Measurements from ENCODE around the gene ZNF581. TPM values are rescaled to one million over a fixed set of nuclear protein-coding genes. Genes with fewer than 3 reads are reported as not detected.
A peak's percentile ranks its signal among the peaks of the same experiment; 100 is the strongest.

Gene ZNF581
- total RNA-seq, 2 donors from 2014 or later: 6.7 to 23.8 TPM

GRCh38 chr19:55633861-55634260 lies 9.6 kb upstream of the ZNF581 start:
- Histone ChIP-seq H3K9me3 (no peaks in the 10 kb centered on the region), H3K36me3 (peaks cover 4% of the 10 kb centered on the region), H3K4me1 (ENCODE audit: control insufficient read depth in 1 of 2, low read depth in 2 of 2) (peaks cover 32 to 40% of the 10 kb centered on the region in 2 donors), H3K27ac (no peak overlapping the region), H3K27me3 (replicated peaks; ENCODE audit: insufficient read depth) (no peaks in the 10 kb centered on the region), H3K4me3 (no peak overlapping the region)
- no peak for ATAC-seq (ENCODE audit: insufficient number of reproducible peaks, low FRiP score, low read depth)
- DNase-seq (ENCODE audit: low spot score): no peak
- TF ChIP-seq, protein P1, sequence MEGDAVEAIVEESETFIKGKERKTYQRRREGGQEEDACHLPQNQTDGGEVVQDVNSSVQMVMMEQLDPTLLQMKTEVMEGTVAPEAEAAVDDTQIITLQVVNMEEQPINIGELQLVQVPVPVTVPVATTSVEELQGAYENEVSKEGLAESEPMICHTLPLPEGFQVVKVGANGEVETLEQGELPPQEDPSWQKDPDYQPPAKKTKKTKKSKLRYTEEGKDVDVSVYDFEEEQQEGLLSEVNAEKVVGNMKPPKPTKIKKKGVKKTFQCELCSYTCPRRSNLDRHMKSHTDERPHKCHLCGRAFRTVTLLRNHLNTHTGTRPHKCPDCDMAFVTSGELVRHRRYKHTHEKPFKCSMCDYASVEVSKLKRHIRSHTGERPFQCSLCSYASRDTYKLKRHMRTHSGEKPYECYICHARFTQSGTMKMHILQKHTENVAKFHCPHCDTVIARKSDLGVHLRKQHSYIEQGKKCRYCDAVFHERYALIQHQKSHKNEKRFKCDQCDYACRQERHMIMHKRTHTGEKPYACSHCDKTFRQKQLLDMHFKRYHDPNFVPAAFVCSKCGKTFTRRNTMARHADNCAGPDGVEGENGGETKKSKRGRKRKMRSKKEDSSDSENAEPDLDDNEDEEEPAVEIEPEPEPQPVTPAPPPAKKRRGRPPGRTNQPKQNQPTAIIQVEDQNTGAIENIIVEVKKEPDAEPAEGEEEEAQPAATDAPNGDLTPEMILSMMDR (IDR thresholded peaks at IDR 0.05): no peak

GRCh38 chr19:55635334-55635717 lies 8.1 kb upstream of the ZNF581 start:
- peaks cover 43 to 54% of the 10 kb centered on the region in 2 donors for H3K4me1 ChIP-seq (ENCODE audit: control insufficient read depth in 1 of 2, low read depth in 2 of 2)
- H3K36me3 ChIP-seq: peaks cover 4% of the 10 kb centered on the region
- H3K9me3 ChIP-seq: no peaks in the 10 kb centered on the region
- H3K27ac ChIP-seq: peak overlapping the region; percentile 100
- no peaks in the 10 kb centered on the region for H3K27me3 ChIP-seq (replicated peaks; ENCODE audit: insufficient read depth)
- TF ChIP-seq, protein P1 (IDR thresholded peaks at IDR 0.05): no peak
- H3K4me3 ChIP-seq: peak overlapping the region; percentile 100
- DNase-seq (ENCODE audit: low spot score) (no peak), ATAC-seq (ENCODE audit: insufficient number of reproducible peaks, low FRiP score, low read depth) (no peak)

DNA sequence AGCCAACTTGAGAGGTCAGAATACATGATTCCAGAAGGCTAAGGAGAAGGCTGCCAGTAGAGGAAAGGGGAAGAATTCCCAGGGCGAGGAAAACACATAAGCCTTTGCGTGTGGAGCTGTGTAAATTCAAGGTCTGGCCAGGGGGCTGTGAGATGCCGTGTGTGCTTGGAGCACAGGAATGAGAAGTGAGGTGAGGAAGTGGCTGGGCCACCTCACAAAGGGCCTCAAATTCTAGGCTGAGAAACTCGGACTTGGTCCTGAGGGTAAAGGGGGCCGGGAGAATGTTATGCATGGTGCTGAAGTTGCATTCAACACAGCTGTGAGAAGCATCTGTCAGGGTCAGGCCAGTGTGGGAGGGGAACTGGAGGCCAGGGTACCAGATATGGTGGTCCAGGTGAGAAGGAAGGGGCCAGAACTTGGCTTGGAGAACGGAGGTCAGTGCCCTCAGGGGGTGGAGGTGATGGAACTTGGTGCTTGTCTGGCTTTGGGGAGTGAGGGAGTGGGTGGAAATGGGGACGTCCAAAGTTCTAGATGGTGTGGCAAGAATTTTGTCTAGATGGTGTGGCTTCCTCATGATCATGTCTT lies 7.5 kb upstream of the ZNF581 start:
- no peaks in the 10 kb centered on the region for H3K9me3 ChIP-seq
- H3K27me3 ChIP-seq (replicated peaks; ENCODE audit: insufficient read depth): no peaks in the 10 kb centered on the region
- H3K27ac ChIP-seq: peak overlapping the region; percentile 100
- ATAC-seq (ENCODE audit: insufficient number of reproducible peaks, low FRiP score, low read depth): no peak
- TF ChIP-seq, protein P1 (IDR thresholded peaks at IDR 0.05): no peak
- peaks cover 44 to 58% of the 10 kb centered on the region in 2 donors for H3K4me1 ChIP-seq (ENCODE audit: control insufficient read depth in 1 of 2, low read depth in 2 of 2)
- no peak for DNase-seq (ENCODE audit: low spot score)
- H3K4me3 ChIP-seq: peak overlapping the region; percentile 100
- peaks cover 4% of the 10 kb centered on the region for H3K36me3 ChIP-seq

- Histone ChIP-seq H3K4me1 (ENCODE audit: control insufficient read depth in 1 of 2, low read depth in 2 of 2) (peaks cover 48 to 58% of the 10 kb centered on the region in 2 donors), H3K27ac (peak overlapping the region in 1 of 2 donors; percentile 100), H3K9me3 (no peaks in the 10 kb centered on the region), H3K27me3 (replicated peaks; ENCODE audit: insufficient read depth) (no peaks in the 10 kb centered on the region), H3K4me3 (peak overlapping the region; percentile 100), H3K36me3 (peaks cover 4% of the 10 kb centered on the region)
- DNase-seq (ENCODE audit: low spot score) (no peak), ATAC-seq (ENCODE audit: insufficient number of reproducible peaks, low FRiP score, low read depth) (no peak)
- TF ChIP-seq, protein P1 (IDR thresholded peaks at IDR 0.05): no peak
Observed at GRCh38 chr19:55636723-55637122, 6.7 kb upstream of the ZNF581 start.

- Histone ChIP-seq H3K27me3 (replicated peaks; ENCODE audit: insufficient read depth) (no peaks in the 10 kb centered on the region), H3K4me3 (no peak overlapping the region), H3K4me1 (ENCODE audit: control insufficient read depth in 1 of 2, low read depth in 2 of 2) (peaks cover 53 to 60% of the 10 kb centered on the region in 2 donors), H3K27ac (no peak overlapping the region), H3K36me3 (peaks cover 4% of the 10 kb centered on the region), H3K9me3 (no peaks in the 10 kb centered on the region)
- DNase-seq (ENCODE audit: low spot score) (no peak), ATAC-seq (ENCODE audit: insufficient number of reproducible peaks, low FRiP score, low read depth) (no peak)
- TF ChIP-seq, protein P1 (IDR thresholded peaks at IDR 0.05): no peak
Observed at GRCh38 chr19:55637534-55637933, 5.9 kb upstream of the ZNF581 start.

Measured in thoracic aorta (tissue), 2 donors.